ENCODE measurements around the gene AVPR2.

Gene AVPR2

GRCh38 chrX:153934762-153935325 lies 30.4 kb downstream of the AVPR2 start, which contains the start of gene NAA10:
Gene NAA10, minus strand, starts transcription at chrX:153935037. Its CDS starts 133 bp downstream, at chrX:153934904.
- peak; percentile 80 for DNase-seq

- DNase-seq = no peak
Observed at GRCh38 chrX:153935326-153935851, 30.9 kb downstream of the AVPR2 start.

GRCh38 chrX:153937056-153937455 lies 32.6 kb downstream of the AVPR2 start:
- DNase-seq = no peak

GRCh38 chrX:153938226-153938786 lies 33.8 kb downstream of the AVPR2 start:
- DNase-seq = peak; percentile 47

- DNase-seq = no peak
Observed at GRCh38 chrX:153939573-153939972, 35.1 kb downstream of the AVPR2 start.

- DNase-seq = peak; percentile 75
Observed at GRCh38 chrX:153941336-153942252, 37.1 kb downstream of the AVPR2 start.

- DNase-seq = peak; percentile 78
Observed at GRCh38 chrX:153944140-153944799, 39.8 kb downstream of the AVPR2 start, which contains the start of gene RENBP. Gene RENBP, minus strand, starts transcription at chrX:153944643. Its CDS starts 33 bp downstream, at chrX:153944610.

- DNase-seq = peak; percentile 26
Observed at GRCh38 chrX:153944800-153945150, 40.3 kb downstream of the AVPR2 start.

- DNase-seq = no peak
Observed at GRCh38 chrX:153945956-153946943, 41.8 kb downstream of the AVPR2 start.

GRCh38 chrX:153947009-153947769 lies 42.7 kb downstream of the AVPR2 start:
- peak; percentile 91 for DNase-seq

GRCh38 chrX:153948002-153948466 lies 43.6 kb downstream of the AVPR2 start:
- DNase-seq = no peak

- peak; percentile 38 for DNase-seq
Observed at GRCh38 chrX:153948847-153949805, 44.7 kb downstream of the AVPR2 start.

- DNase-seq = no peak
Observed at GRCh38 chrX:153950127-153950526, 45.7 kb downstream of the AVPR2 start.

- DNase-seq = no peak
Observed at GRCh38 chrX:153951683-153952372, 47.4 kb downstream of the AVPR2 start.

GRCh38 chrX:153952373-153953026 lies 48.0 kb downstream of the AVPR2 start:
- no peak for DNase-seq

- peak; percentile 69 for DNase-seq
Observed at GRCh38 chrX:153953342-153953830, 48.9 kb downstream of the AVPR2 start.

- no peak for DNase-seq
Observed at GRCh38 chrX:153953892-153954557, 49.6 kb downstream of the AVPR2 start.

Measured in hematopoietic multipotent progenitor cell treated with erythropoietin and hydrocortisone succinate and interleukin-3 and kit ligand, for 6 days (in vitro differentiated cells).